PC-9 (cell line): ENCODE data around the gene MKRN2OS. TPM values are rescaled to one million over a fixed set of nuclear protein-coding genes. Genes with fewer than 3 reads are reported as not detected.

Source experiments
- BruUV-seq: library from RNA; stranded (reverse); fragments of 400-500 nt; replicated peaks from 2 replicates; lab custom pipeline; 2021; lab: Mats Ljungman, UMichigan
- CTCF ChIA-PET: fragments of 300-600 bp; sonication (Branson Sonifier 250); formaldehyde crosslinking; loops from one replicate; lab custom pipeline; 2022; ENCODE audit warnings: antibody characterized with exemption; lab: Charles Lee
- POLR2A ChIA-PET: fragments of 300-600 bp; sonication (Branson Sonifier 250); formaldehyde crosslinking; loops from one replicate; lab custom pipeline; 2022; ENCODE audit warnings: antibody characterized with exemption; ENCODE audit not compliant: unreplicated experiment; lab: Charles Lee
- DNase-seq, 2 experiments: peaks; one replicate each; pipeline versions ENCODE4 v3.0.0 to v3.0.0-alpha.2; 2015 to 2022; ENCODE audit warnings: mixed read lengths in 1 of 2
- H2AFZ ChIP-seq: fragments of 200-600 bp; sonication (generic); 2 replicates; pipeline ENCODE4 v1.8.1; 2017; ENCODE audit warnings: antibody characterized with exemption
- H3F3A ChIP-seq: fragments of 200-600 bp; sonication (generic); 2 replicates; pipeline ENCODE4 v1.8.1; 2017; ENCODE audit warnings: antibody characterized with exemption, mild to moderate bottlenecking, low read depth; ENCODE audit not compliant: insufficient read depth
- H3K27ac ChIP-seq: fragments of 200-600 bp; sonication (generic); 2 replicates; pipeline ENCODE4 v1.6.1; 2016; ENCODE audit warnings: mixed run types
- H3K27me3 ChIP-seq: fragments of 200-600 bp; sonication (generic); 2 replicates; pipeline ENCODE4 v1.6.1; 2016; ENCODE audit warnings: low read depth, mixed run types; ENCODE audit not compliant: insufficient read depth
- H3K36me3 ChIP-seq: fragments of 200-600 bp; sonication (generic); 2 replicates; pipeline ENCODE4 v1.6.1; 2016; ENCODE audit warnings: low read depth, mixed run types
- H3K4me1 ChIP-seq: fragments of 200-600 bp; sonication (generic); replicated peaks from 2 replicates; pipeline ENCODE4 v1.6.1; 2016; ENCODE audit warnings: mixed run types; ENCODE audit not compliant: insufficient read depth
- H3K4me2 ChIP-seq: fragments of 200-600 bp; sonication (generic); 2 replicates; pipeline ENCODE4 v1.6.1; 2017; ENCODE audit warnings: mixed run types
- H3K4me3 ChIP-seq: fragments of 200-600 bp; sonication (generic); 2 replicates; pipeline ENCODE4 v1.6.1; 2016; ENCODE audit warnings: mixed run types
- H3K79me2 ChIP-seq: fragments of 200-600 bp; sonication (generic); 2 replicates; pipeline ENCODE4 v1.6.1; 2017; ENCODE audit warnings: low read depth, mixed run types
- H3K9me2 ChIP-seq: fragments of 200-600 bp; sonication (generic); 2 replicates; pipeline ENCODE4 v1.8.1; 2017; ENCODE audit warnings: mild to moderate bottlenecking; ENCODE audit not compliant: insufficient read depth
- H3K9me3 ChIP-seq: fragments of 200-600 bp; sonication (generic); 2 replicates; pipeline ENCODE4 v1.8.1; 2016; ENCODE audit warnings: low read depth; ENCODE audit not compliant: insufficient read depth
- H4K20me1 ChIP-seq: fragments of 200-600 bp; sonication (generic); 2 replicates; pipeline ENCODE4 v1.8.1; 2017; ENCODE audit not compliant: insufficient read depth
- CTCF ChIP-seq: fragments of 200-600 bp; sonication (generic); conservative IDR thresholded peaks from 2 replicates; pipeline ENCODE4 v1.6.1; 2017; ENCODE audit warnings: mixed run types, antibody characterized with exemption, mild to moderate bottlenecking, moderate library complexity
- EZH2 ChIP-seq: fragments of 200-600 bp; sonication (generic); IDR thresholded peaks from 2 replicates; pipeline ENCODE4 v1.8.0; 2017; ENCODE audit warnings: antibody characterized with exemption, low read depth
- intact Hi-C: fragments of 100-400 bp; cut with micrococcal nuclease; formaldehyde crosslinking; loops from one replicate; pipeline ENCODE4 v1.10.0; 2022; ENCODE audit not compliant: unreplicated experiment
- total RNA-seq: library from RNA; stranded (reverse); gene quantifications from 2 replicates; pipeline ENCODE4 v1.2.3, GENCODE V29; 2021

MKRN2OS gene
- total RNA-seq, 1 experiment from 2014 or later = 6.2 TPM

- H3K36me3 ChIP-seq = peaks cover 59% of the 10 kb centered on the region
- CTCF ChIA-PET = no interaction called here
Observed at GRCh38 chr3:12586403-12586802, 41.1 kb upstream of the MKRN2OS start.

GRCh38 chr3:12585970-12586369 lies 40.7 kb upstream of the MKRN2OS start:
- H3K27me3 ChIP-seq = no peaks in the 10 kb centered on the region
- BruUV-seq = no TSS peak
- POLR2A ChIA-PET = no interaction called here

More at GRCh38 chr3:12586403-12586802, 41.1 kb upstream of the MKRN2OS start:
- Histone ChIP-seq H3K4me2 (no peak overlapping the region), H3K9me3 (no peaks in the 10 kb centered on the region), H3K4me3 (no peak overlapping the region), H3K9me2 (no peaks in the 10 kb centered on the region), H4K20me1 (peaks cover 23% of the 10 kb centered on the region), H3K4me1 (no peaks in the 10 kb centered on the region), H3K27ac (0 out of 2 replicates have a peak overlapping the region, but pooled peaks have one; percentile 4), H3K27me3 (no peaks in the 10 kb centered on the region), H2AFZ (no peak overlapping the region), H3K79me2 (no peaks in the 10 kb centered on the region), H3F3A (peaks cover 38% of the 10 kb centered on the region; the same call in 1 of the 2 replicates)
- intact Hi-C loops = no loop called here
- TF ChIP-seq CTCF (no peak), EZH2 (no peak)
- POLR2A ChIA-PET = interaction anchor here (0.6 kb wide), 1 partner anchor 77 kb away, joined by 3 read pairs; no protein-coding TSS in a partner anchor
- BruUV-seq = no TSS peak
- no peak for DNase-seq

GRCh38 chr3:12585181-12585580 lies 39.9 kb upstream of the MKRN2OS start:
- Histone ChIP-seq H3K9me3 (no peaks in the 10 kb centered on the region), H3K4me3 (no peak overlapping the region), H4K20me1 (peaks cover 24% of the 10 kb centered on the region), H3K27ac (no peak overlapping the region), H3K4me2 (no peak overlapping the region), H3K27me3 (no peaks in the 10 kb centered on the region), H3K79me2 (no peaks in the 10 kb centered on the region), H3K36me3 (peaks cover 53% of the 10 kb centered on the region), H2AFZ (no peak overlapping the region), H3K4me1 (no peaks in the 10 kb centered on the region), H3F3A (peaks cover 43% of the 10 kb centered on the region; the same call in 1 of the 2 replicates), H3K9me2 (no peaks in the 10 kb centered on the region)
- no TSS peak for BruUV-seq
- ChIA-PET CTCF (interaction anchor here (0.6 kb wide), 1 partner anchor 28 kb away, joined by 5 read pairs; the partner anchor contains the start of gene MKRN2), POLR2A (no interaction called here)
- TF ChIP-seq CTCF (no peak), EZH2 (no peak)
- intact Hi-C loops = no loop called here
- DNase-seq = no peak

More at GRCh38 chr3:12585970-12586369, 40.7 kb upstream of the MKRN2OS start:
- Histone ChIP-seq H3K36me3 (peaks cover 58% of the 10 kb centered on the region), H3F3A (peaks cover 39% of the 10 kb centered on the region; the same call in 1 of the 2 replicates), H3K9me2 (no peaks in the 10 kb centered on the region), H4K20me1 (peaks cover 24% of the 10 kb centered on the region), H3K79me2 (no peaks in the 10 kb centered on the region), H3K27ac (0 out of 2 replicates have a peak overlapping the region, but pooled peaks have one; percentile 4), H3K4me3 (no peak overlapping the region), H2AFZ (no peak overlapping the region), H3K4me1 (no peaks in the 10 kb centered on the region), H3K9me3 (no peaks in the 10 kb centered on the region), H3K4me2 (no peak overlapping the region)
- DNase-seq = no peak
- intact Hi-C loops = no loop called here
- TF ChIP-seq EZH2 (no peak), CTCF (no peak)
- CTCF ChIA-PET = no interaction called here
